22Rv1 (cell line): Measurements from ENCODE around the gene IFNA17.
"Not testable (repeated sequence)": the region's sequence is repeated elsewhere in the genome, so short reads cannot be mapped to it uniquely, and the experiment has no call there.

Source experiments
- H3K27ac ChIP-seq: fragments of 450-650 bp; 2 replicates; pipeline ENCODE4 v1.5.1; 2017
- CTCF ChIP-seq: fragments of 450-650 bp; IDR thresholded peaks from 2 replicates; pipeline ENCODE4 v1.5.1; 2017; ENCODE audit warnings: mild to moderate bottlenecking
- ZFX ChIP-seq: fragments of 450-650 bp; IDR thresholded peaks from 2 replicates; pipeline ENCODE4 v1.6.1; 2017; ENCODE audit warnings: antibody characterized with exemption, borderline replicate concordance

IFNA17 gene

GRCh38 chr9:21234153-21234687 is 6.2 kb upstream of the IFNA17 start:
- no peak for TF ChIP-seq ZFX
- no peak for TF ChIP-seq CTCF

GRCh38 chr9:21233258-21233657 is 5.2 kb upstream of the IFNA17 start:
- TF ChIP-seq CTCF (no peak), ZFX (no peak)
- H3K27ac ChIP-seq: no peak overlapping the region

More at GRCh38 chr9:21234153-21234687, 6.2 kb upstream of the IFNA17 start:
- no peak overlapping the region for H3K27ac ChIP-seq

GRCh38 chr9:21217211-21217610 is 10.8 kb downstream of the IFNA17 start, which contains the start of gene IFNA16:
IFNA16 (minus strand) TSS chr9:21217311; CDS start chr9:21217305, 6 bp downstream.
- not testable (repeated sequence) for H3K27ac ChIP-seq

GRCh38 chr9:21213411-21214326 is 14.4 kb downstream of the IFNA17 start:
- H3K27ac ChIP-seq: not testable (repeated sequence)

GRCh38 chr9:21212160-21212559 is 15.9 kb downstream of the IFNA17 start:
- not testable (repeated sequence) for H3K27ac ChIP-seq

GRCh38 chr9:21210782-21211181 is 17.2 kb downstream of the IFNA17 start:
- H3K27ac ChIP-seq: not testable (repeated sequence)

- H3K27ac ChIP-seq: no peak overlapping the region
- TF ChIP-seq CTCF (no peak), ZFX (no peak)
Observed at GRCh38 chr9:21210311-21210710, 17.7 kb downstream of the IFNA17 start.

GRCh38 chr9:21207043-21207442 is 21.0 kb downstream of the IFNA17 start, which contains the start of gene IFNA10:
IFNA10 (minus strand) TSS chr9:21207143; CDS start chr9:21207097, 46 bp downstream.
- not testable (repeated sequence) for H3K27ac ChIP-seq

- TF ChIP-seq ZFX (no peak), CTCF (no peak)
- H3K27ac ChIP-seq: no peak overlapping the region
Observed at GRCh38 chr9:21205204-21205603, 22.8 kb downstream of the IFNA17 start.

GRCh38 chr9:21202105-21202504 is 25.9 kb downstream of the IFNA17 start, which contains the start of gene IFNA7:
IFNA7 (minus strand) TSS chr9:21202205; CDS start chr9:21202165, 40 bp downstream.
- not testable (repeated sequence) for H3K27ac ChIP-seq
